ENCODE data around the gene GALNT16.
"Not testable (repeated sequence)": the region's sequence is repeated elsewhere in the genome, so short reads cannot be mapped to it uniquely, and the experiment has no call there.

GALNT16 gene

DNA sequence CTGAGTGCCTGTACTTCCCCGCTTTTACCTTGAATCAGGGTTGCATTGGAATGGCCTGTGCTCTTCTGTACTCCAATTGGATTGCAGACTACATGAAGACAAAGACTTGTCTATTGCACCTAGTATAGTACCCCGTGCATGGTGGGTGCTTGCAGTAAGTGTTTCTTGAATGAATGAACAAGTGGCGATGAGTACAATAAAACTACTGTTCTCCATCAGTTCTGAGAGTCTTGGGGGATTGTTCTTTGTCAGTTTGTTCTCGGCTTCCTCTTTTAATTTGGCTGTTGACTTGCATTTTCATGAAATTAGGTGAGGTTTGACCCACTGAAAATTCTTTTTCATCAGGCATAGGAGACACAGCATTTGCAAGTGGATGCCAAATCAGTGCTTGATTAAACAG is 104.0 kb downstream of the GALNT16 start:
- no peak for DNase-seq (ENCODE audit: low spot score)

DNA sequence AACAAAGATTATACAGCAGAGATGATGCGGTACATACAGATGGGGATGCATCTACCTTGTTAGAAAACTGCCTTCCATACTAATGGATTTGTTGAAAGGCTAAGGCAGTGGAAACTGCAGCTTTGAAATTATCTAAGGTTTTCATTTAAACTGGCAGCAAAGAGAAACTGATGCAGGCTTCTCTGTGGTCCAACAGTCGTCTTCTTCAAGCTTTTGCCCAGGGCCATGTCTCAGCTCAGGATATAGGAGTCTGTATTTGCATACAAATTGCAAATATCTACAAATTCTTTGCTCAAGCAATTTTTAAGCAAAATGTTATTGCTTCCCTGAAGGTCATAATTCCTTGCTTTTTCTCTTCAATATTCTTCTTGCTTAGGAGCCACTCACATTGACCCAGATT is 104.4 kb downstream of the GALNT16 start:
- no peak for DNase-seq (ENCODE audit: low spot score)

DNA sequence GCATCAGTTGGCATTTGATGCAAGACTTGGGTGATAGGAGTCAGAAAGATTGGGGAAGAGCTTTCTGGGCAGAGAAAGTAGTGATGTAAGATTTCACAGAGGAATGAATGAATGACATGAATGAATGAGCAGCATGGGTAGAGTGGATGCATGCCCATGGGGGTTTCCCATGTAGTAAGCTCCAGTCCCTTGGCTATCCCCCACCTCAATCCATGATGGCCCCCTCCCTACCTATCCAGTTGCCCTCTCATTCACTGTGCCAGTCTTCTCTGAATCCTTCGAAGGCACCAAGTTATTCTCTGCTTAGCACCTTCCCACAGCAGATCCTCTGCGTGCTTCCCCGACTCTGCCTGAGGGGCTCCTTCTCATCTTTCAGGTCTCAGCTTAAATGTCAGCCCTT is 106.1 kb downstream of the GALNT16 start:
- DNase-seq (ENCODE audit: low spot score) = no peak

DNA sequence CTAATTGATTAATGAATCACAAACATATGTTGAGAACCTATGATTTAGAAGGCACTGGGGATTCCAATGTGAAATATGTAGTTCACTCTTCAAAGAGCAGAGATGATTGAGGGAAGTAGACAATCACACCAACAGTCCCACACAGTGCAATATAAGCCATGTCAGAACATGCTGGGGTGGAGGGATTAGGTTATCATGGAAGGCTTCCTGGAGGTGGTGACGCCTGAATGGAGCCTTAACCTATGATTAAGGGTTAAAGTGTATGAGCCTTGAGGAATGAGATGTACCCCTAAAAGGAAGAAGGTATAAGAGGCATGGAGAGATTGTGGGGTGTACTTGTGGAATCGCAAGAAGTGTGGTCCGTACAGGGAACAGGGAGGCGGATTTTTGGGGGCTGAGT is 106.8 kb downstream of the GALNT16 start:
- no peak for DNase-seq (ENCODE audit: low spot score)

DNA sequence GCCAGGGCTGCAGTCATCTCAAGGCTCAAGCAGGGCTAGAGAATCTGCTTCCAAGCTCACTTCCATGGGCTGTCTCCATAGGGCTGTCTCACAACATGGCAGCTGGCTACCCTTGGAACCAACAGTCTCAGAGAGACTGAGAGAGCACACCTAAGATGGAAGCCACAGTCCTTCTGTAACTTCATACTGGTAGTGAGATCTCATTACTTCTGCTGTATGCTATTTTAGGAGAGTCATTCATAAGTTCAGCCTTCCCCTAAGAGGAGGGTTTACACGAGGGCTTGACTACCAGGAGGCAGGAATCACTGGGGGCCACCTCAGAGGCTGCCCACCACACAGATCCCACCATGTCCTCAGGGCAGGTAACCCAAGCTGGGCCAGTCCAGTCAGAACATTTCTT is 108.4 kb downstream of the GALNT16 start:
- no peak for DNase-seq (ENCODE audit: low spot score)

GRCh38 chr14:69370061-69370460 is 110.1 kb downstream of the GALNT16 start:
- DNase-seq (ENCODE audit: low spot score) = no peak

- no peak for DNase-seq (ENCODE audit: low spot score)
Measured at GRCh38 chr14:69372146-69372545, 112.2 kb downstream of the GALNT16 start.

- no peak for DNase-seq (ENCODE audit: low spot score)
Measured at GRCh38 chr14:69373104-69373503, 113.1 kb downstream of the GALNT16 start.

DNA sequence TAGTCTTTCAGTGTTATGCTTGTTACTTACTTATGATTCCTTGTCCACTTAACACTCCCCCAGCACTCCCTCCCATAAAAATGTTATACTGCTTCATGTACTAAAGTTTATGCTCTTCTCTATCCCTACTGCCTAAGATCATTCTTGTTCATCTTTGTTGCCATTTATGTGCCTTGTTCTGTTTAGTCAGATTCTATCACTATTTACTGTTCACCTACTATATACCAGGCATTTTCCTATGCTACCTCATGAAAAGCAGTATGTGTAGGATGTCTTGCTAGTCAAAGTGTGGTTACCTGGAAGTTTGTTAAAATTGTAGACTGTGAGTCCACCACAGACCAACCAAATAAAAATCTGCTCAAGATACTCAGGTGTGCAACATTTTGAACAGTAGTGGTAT is 114.3 kb downstream of the GALNT16 start:
- no peak for DNase-seq (ENCODE audit: low spot score)

DNA sequence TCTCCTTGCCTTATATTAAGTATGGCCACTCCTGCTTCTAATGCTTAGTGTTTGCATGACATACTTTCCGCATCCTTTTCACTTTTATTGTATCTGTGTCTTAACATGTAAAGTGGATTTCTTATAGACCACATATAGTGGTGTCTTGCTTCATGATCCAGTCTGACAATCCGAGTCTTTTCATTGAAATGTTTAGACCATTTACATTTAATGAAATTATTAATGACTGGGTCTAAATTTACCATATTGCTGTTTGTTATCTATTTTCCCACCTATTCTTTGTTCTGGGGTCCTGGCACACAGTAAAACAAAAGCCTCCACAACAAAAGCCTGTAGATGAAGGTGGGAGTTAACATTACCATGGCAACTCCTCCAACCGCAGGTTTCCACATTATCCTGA is 115.2 kb downstream of the GALNT16 start:
- DNase-seq (ENCODE audit: low spot score) = no peak

GRCh38 chr14:69375722-69376121 is 115.8 kb downstream of the GALNT16 start:
- no peak for DNase-seq (ENCODE audit: low spot score)

GRCh38 chr14:69376439-69376838 is 116.5 kb downstream of the GALNT16 start:
- peak; percentile 94 for DNase-seq (ENCODE audit: low spot score)

DNA sequence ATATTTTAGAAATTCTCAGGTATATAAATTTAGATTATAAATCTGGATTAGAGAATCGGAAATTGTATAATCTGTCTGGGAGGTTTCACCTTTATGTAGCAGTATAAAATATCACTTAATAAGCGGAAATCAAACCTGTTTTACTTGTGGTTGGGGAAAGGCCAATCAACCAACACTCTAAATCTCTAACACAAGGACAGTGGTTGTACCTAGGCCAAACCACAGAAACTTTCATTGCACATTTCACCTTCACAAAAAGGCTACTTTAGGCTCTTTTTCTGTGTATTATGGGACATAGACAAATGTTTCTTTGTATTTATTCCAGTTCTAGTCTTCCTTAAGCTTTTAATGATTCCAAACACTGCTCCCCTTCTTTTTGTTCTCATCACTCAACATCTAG is 118.3 kb downstream of the GALNT16 start:
- no peak for DNase-seq (ENCODE audit: low spot score)

DNA sequence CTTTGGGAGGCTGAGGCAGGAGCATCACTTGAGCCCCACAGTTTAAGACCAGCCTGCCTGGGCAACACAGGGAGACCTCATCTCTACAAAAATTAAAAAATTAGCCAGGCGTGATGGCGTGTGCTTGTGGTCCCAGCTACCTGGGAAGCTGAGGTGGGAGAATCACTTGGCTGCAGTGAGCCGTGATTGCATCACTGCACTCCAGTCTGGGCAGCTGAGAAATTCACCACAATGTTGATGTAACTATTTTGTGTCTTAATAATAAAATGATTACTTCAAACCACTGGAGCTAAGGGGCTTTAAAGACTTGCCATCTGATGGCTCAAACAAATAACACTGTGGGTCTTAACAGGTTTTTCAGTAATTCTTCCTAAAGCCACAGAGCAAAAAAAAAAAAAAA is 127.4 kb downstream of the GALNT16 start:
- peak; percentile 51 for DNase-seq (ENCODE audit: low spot score)

DNA sequence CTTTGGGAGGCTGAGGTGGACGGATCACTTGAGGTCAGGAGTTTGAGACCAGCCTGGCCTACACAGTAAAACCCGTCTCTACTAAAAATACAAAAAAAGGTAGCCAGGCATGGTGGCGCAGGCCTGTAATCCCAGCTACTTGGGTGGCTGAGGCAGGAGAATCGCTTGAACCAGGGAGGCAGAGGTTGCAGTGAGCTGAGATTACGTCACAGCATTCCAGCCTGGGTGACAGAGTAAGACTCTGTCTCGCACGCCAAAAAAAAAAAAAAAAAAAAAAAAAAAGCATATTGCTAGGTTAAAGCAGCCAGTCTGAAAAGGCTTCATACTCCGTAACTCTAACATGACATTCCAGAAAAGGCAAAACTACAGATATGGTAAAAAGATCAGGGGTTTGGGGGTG is 131.4 kb downstream of the GALNT16 start:
- DNase-seq (ENCODE audit: low spot score) = not testable (repeated sequence)

DNA sequence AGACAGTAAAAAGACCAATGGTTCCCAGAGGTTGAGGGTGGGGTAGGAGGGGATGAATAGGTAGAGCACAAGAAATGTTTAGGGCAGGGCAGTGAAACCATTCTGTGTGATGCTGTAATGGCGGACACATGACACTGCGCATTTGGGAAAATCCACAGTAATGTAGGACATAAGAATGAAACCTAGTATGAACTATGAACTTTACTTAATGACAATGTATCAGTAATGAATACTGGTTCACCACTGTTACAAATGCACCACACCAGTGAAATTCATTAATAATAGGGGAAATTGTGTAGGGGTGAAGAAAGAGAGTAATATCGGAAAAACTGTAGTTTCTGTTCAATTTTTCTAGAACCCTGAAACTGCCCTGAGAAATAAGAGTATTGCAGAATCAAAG is 132.5 kb downstream of the GALNT16 start:
- no peak for DNase-seq (ENCODE audit: low spot score)

- DNase-seq (ENCODE audit: low spot score) = no peak
Measured at GRCh38 chr14:69395929-69396328, 136.0 kb downstream of the GALNT16 start.

DNA sequence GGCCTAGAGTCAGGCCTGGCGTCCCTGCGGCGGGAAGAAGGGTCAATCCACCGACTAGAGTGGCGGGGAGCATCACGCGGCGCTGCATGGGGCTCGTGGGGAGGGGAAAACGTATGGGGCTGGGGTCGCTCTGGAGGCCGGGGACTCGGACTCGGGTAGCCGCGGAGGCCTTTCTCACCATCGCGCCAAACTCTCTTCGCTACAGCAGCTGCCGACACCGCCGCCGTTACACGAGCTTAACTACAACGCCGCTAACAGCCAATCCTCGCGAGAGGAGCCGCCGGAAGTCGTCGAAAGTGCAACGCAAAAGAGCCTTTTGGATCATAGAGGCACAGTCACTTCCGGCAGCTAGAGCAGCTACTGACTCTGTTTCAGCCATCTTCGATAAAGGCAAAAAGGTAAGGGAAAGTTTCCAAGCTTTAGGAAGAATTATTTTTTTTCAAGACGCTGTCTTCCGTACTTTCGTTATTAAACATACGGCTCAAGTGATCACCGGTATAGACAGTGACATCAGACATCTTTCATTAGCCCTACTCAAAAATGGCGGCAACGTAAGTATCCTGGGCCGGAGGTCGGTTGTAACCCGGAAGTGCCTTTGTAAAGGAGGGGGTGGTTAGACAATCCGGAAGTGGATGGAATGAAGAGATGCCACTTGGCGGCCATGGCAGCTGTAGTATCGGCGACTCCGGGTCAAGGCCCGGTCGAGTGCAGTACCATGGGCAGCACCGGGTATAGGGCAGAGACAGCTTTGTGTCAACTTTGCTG is 138.3 kb downstream of the GALNT16 start, which contains the start of the genes ERH and SLC39A9:
Gene ERH (minus strand): TSS at position 247 of the 765 bp plus-strand sequence. CDS start 66 bp downstream, at position 181.
Gene SLC39A9 (plus strand): TSS at position 640 of the 765 bp plus-strand sequence. CDS start 678 bp downstream, outside the sequence.
- DNase-seq (ENCODE audit: low spot score) = peak; percentile 97

DNA sequence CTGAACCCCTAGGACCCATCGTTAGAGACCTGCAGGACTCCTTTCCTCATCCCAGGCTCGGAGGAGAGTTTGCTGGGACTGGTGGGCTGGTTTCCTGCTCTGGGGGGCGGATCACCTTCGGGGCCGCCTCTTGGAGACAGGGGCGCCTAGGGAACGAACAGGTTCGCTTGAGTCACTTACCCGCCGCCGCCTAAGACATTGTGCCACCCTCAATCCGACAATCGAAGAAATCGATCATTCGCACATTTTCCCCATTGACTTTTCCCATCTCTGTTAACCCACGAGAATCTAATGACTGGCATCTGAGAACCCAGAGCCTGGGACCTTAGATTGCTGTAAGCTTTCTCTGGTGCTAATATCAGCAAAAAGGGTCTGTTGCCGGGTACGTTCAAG is 138.9 kb downstream of the GALNT16 start:
- DNase-seq (ENCODE audit: low spot score) = no peak

GRCh38 chr14:69399750-69400149 is 139.8 kb downstream of the GALNT16 start:
- DNase-seq (ENCODE audit: low spot score) = no peak

DNA sequence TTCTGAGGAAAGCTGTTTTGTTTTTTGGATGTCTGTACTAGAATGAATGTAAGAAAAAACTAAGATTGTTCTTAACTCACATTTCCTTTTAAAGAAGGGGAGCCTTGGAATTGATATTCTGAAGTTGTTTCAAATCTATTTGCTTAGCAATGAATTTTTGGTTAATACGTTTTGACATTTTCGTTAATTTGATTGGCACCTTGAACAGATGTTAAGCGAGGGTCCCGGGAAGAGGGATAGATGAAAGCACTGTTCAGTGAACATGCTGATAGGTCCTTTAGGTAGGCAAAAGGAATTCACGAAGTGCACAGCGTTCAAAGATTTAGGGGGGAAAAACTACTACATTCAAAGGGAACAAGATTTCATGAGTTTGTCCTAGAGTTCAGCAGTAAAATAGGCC is 140.2 kb downstream of the GALNT16 start:
- DNase-seq (ENCODE audit: low spot score) = no peak

DNA sequence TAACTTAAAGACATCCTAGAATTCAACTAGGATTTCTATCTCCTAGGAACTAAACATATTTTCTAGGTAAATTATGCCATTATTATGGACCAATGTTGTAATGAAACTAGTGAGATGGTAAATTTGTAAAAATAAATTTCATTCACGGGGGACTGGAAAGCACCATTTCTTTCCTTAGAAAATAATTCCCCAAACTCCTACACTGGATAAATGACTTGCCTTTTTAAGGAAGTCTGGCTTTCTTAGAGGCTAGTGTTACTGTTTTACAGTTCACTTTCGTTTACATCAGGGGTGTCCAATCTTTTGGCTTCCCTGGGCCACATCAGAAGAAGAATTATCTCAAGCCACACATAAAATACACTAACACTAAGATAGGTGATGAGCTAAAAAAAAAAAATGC is 141.9 kb downstream of the GALNT16 start:
- no peak for DNase-seq (ENCODE audit: low spot score)

DNA sequence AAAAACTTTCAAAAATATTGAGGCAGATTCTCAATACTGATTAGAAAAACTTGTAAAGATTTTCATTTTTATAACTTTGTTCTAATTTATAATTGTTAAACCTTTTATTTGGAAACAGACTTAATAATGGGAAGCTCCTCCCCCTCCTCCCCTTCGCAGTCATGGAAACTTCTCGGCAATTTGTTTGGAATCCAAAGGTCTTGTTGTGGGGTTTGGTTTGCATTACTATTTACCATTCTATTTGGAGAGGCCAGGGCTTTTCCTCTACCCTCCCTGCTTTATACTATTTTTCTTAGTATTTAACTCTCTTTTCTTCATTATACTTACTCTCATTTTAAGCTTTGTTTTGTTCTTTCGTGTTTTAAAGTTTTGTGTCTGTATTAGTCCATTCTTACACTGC is 144.5 kb downstream of the GALNT16 start:
- no peak for DNase-seq (ENCODE audit: low spot score)

- no peak for DNase-seq (ENCODE audit: low spot score)
Measured at GRCh38 chr14:69404883-69405282, 144.9 kb downstream of the GALNT16 start.

Measured in kidney tubule cell (primary cell).